ENCODE measurements around the gene SLC39A11.

DNA sequence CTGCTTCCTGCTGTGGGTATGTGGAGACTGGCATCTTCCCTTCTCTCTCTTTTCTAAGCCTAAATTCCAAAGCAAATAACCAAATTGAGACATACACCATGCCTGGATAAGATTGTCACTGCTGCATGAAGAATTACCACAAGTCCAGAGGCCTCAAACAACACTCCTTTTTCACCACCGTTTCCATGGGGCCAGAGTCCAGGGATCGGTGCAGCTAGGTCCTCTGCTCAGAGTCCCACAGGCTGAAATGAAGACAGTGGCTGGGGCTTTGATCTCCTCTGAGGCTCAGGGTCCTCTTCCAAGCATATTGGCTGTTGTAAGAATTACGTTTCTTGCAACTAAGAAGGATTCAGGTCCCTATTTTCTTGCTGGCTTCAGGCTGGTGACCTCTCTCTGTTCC is 130.4 kb downstream of the SLC39A11 start:
- no peak for TF ChIP-seq POLR2A (IDR thresholded peaks at IDR 0.05)
- TF ChIP-seq, protein P1, sequence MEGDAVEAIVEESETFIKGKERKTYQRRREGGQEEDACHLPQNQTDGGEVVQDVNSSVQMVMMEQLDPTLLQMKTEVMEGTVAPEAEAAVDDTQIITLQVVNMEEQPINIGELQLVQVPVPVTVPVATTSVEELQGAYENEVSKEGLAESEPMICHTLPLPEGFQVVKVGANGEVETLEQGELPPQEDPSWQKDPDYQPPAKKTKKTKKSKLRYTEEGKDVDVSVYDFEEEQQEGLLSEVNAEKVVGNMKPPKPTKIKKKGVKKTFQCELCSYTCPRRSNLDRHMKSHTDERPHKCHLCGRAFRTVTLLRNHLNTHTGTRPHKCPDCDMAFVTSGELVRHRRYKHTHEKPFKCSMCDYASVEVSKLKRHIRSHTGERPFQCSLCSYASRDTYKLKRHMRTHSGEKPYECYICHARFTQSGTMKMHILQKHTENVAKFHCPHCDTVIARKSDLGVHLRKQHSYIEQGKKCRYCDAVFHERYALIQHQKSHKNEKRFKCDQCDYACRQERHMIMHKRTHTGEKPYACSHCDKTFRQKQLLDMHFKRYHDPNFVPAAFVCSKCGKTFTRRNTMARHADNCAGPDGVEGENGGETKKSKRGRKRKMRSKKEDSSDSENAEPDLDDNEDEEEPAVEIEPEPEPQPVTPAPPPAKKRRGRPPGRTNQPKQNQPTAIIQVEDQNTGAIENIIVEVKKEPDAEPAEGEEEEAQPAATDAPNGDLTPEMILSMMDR (IDR thresholded peaks at IDR 0.05): no peak

Measured in testis (tissue), 2 donors.